HG03565 (cell line): Measurements from ENCODE around the gene PLD5.
"Not testable (repeated sequence)": the region's sequence is repeated elsewhere in the genome, so short reads cannot be mapped to it uniquely, and the experiment has no call there.

ENCODE experiments used
- ATAC-seq: cut with Tn5 transposase; IDR thresholded peaks from one replicate; pipeline ENCODE4 v1.9.1; 2021; ENCODE audit warnings: mild to moderate bottlenecking, moderate library complexity; ENCODE audit not compliant: unreplicated experiment

The PLD5 gene

DNA sequence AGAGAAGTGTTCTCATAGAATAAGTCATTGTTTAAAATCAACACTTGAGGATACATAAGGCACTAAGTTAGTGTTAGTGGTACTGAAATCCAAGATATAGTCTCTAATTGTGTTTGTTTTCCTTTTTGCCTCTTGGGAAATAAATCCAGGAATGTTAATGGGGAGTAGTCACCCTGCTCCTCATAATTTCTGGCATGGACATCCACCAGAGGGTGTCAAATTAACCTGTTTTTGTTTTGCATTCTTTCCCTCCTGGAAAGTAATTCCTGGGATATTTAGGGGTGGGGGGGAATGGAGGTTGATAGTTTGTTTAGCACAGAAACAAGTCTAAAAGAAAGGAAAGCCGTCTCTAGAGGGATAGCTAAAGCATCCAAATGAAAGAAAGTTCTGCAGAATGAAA, 437.8 kb downstream of the PLD5 start:
- ATAC-seq: no peak

DNA sequence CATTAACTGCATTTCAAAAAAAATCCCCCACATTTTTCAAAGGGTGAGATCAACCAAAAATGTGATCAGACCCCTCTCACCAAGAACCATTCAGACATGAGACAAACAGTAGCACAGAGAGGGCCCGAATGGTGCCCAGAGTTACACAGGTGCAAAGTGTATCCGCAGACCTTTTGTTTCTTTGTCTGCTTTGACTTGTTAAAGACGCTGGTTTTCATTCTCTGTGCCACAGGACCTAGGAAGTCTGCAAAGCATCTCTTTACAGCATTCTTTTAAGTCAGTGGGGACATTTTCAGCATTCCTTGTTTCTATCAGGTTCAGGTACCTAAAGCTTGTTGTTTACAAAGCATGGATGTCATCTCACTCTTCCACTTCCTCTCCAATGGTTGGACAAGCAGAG, 438.4 kb downstream of the PLD5 start:
- ATAC-seq: no peak

DNA sequence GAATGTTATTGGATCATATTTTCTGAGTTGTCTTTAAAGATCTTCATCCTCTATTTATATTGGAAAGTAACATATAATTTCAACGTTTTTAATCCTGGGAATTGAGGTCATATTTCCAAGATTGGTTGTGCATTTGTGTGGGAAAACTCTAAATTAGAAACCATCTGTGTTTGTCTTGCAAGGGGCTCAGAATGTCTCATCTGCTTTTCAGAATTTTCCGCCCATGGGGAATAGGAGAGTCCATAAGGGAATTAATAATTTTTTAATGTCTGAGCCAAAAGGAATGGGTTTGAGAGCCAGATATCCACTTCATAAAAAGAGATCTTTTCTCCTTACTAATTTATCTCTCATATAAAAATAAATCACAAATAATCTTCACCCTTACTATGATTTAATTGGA, 440.8 kb downstream of the PLD5 start:
- no peak for ATAC-seq

DNA sequence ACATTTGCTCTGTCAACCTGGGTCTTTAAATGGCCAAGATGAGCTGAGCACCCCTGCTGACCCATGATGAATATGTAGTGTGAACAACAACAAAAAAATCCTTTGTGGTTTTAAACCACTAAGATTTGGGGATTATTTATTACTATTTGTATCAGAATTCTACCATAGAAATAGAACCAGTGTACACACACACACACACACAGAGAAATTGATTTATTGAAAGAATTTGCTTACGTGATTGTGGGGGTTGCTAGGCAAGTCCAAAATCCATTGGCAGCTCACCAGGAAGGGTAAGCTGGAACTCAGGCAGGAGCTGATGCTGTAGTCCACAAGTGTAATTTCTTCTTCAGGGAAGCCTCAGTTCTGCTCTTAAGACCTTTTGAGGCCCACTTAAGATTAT, 443.1 kb downstream of the PLD5 start:
- no peak for ATAC-seq

DNA sequence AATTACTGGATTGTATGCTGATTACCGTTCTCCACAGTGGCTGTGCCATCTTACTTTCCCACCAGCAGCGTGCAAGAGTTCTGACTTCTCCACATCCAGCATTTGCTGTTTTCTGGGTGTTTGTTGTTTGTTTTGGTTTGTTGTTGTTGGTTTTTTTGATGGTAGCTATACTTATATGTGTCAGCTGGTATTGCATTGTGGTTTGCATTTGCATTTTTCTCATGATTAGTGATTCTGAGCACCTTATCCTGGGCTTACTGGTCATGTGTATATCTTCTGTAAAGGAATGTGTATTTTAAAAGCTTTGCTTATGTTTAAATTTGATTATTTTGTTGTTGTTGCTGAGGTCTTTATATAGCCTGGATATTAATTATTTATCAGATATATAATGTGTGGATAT, 458.7 kb downstream of the PLD5 start:
- ATAC-seq: no peak

DNA sequence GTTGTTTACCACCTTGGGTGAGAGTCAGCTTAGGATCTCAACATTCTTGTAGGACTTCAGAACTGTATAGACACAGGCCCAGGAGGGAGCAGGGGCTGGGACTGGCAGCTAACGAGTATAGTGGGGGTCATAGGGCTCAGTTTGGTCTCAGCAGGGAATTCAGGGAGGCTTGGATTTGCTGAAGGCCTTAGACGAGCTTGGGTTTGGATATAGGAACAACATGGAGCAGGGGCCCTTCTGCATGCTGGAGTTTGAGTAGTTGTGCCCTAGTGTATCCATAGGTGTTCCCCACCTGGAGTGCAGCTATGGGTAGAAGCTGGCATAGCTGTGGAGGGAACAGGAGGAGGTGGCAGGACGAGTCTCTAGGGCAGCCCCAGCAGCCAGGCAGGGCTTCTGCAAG, 462.2 kb downstream of the PLD5 start:
- no peak for ATAC-seq

DNA sequence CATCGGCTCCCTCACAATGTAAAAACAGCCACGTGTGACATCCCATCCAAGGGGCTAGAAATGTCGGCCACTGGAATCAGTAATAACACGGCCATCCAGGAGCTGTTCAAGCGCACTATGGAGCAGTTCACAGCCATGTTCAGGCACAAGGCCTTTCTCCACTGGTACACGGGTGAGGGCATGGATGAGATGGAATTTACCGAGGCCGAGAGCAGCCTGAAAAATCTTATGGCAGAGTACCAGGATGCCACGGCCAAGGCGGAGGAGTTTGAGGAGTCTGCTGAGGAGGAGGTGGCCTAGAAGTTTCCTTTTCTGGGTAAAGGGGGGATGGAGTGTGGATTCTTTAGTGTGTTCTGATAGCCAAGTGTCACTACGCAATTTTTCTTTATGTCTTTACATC, 464.5 kb downstream of the PLD5 start:
- no peak for ATAC-seq

DNA sequence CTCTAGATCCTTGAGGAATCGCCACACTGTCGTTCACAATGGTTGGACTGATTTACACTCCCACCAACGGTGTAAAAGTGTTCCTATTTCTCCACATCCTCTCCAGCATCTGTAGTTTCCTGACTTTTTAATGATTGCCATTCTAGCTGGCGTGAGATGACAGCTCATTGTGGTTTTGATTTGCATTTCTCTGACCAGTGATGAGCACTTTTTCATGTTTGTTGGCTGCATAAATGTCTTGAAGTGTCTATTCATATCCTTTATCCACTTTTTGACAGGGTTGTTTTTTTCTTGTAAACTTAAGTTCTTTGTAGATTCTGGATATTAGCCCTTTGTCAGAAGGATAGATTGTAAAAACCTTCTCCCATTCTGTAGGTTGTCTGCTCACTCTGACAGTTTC, 465.9 kb downstream of the PLD5 start:
- ATAC-seq: peak; percentile 70

DNA sequence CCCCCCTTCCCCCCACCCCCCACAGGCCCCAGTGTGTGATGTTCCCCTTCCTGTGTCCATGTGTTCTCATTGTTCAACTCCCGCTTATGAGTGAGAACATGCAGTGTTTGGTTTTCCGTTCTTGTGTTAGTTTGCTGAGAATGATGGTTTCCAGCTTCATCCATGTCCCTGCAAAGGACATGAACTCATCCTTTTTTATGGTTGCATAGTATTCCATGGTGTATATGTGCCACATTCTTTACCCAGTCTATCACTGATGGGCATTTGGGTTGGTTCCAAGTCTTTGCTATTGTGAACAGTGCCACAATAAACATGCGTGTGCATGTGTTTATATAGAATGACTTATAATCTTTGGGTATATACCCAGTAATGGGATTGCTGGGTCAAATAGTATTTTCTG, 466.3 kb downstream of the PLD5 start:
- ATAC-seq: not testable (repeated sequence)

DNA sequence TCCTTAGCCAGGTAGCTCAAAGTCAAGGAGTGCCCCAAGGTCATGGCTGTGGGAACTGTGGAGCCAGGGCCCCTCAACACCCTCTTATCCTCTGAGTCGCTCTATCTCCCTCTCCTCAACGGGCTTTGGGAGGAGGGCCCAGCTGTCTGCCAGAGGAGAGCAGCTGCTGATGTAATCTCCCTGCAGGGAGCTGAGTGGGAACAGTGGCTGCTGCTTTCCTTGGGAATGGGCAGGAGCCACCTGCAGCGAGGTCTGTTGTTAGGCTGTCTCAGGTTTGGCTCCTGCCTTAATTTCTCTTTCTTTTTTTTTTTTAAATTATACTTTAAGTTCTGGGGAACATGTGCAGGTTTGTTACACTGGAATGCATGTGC, 466.8 kb downstream of the PLD5 start:
- ATAC-seq: no peak

DNA sequence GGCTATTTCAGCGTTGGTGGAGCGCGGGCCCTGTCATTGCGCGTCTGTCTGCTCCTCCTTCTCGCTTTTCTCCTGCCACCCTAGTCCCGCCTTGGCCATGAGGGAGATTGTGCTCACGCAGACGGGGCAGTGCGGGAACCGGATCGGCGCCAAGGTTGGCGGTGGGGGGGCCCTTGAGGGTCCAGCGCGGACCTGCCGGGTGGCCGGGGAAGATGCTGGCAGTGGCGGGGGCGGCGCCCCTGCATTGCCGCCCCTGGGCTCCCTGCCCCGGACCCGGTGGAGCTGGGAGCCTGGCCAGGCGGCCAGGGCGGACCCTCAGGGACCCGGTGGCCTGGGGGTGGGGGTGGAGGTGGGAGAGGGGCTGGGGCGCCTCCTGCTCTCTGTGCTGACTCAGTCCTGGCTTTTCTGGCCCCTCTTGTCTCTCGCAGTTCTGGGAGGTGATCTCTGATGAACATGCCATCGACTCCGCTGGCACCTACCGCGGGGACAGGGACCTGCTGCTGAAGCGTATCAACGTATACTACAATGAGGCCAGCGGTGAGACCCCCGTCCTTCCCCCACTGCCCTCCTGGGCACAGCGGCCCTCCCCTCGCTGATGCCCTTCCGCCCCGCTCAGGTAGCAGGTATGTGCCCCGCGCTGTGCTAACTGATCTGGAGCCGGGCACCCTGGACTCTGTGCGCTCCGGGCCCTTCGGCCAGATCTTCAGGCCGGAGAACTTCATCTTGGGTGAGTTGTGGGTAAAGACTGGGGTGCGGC, 467.3 kb downstream of the PLD5 start:
- ATAC-seq: no peak

DNA sequence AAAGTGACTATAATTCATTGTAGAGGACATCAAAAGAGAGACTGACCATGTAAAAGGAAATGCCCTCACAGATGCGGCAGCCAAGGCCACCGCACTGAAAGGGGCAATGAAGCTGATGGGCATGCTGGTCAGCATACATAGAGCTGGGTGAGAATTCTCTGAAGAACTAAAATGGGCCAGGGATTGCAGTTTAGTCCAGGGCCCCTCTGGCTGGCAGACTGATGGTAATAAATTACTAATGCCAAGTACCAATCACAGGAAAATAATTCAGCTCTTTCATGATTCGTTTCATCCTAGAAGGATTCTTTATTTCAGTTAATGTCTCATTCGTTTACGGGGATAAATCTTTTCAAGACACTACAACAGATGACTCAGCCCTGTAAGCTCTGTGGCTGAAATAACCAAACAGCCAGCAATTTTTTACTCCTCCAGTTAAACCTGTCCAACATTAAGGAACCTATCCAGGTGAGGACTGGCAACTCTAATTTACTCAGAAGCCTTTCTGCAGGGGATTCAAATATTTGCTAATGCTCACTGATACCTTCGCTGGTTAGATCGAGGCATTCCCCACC, 468.7 kb downstream of the PLD5 start:
- no peak for ATAC-seq

DNA sequence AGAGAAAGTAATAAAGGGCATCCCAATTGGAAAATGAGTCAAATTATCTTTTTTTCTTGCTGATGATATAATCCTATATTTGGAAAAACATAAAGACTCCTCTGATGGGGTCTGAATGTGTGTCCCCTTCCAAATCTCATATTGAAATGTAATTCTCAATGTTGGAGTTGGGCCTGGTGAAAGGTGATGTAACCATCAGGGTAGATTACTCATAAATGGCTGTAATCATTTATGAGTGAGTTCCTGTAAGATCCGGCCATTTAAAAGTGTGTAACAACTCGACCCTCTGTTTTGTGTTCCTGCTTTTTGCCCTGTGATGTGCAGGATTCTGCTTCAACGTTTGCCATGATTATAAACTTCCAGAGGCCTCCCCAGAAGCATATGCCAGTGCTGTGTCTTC, 481.3 kb downstream of the PLD5 start:
- ATAC-seq: no peak

DNA sequence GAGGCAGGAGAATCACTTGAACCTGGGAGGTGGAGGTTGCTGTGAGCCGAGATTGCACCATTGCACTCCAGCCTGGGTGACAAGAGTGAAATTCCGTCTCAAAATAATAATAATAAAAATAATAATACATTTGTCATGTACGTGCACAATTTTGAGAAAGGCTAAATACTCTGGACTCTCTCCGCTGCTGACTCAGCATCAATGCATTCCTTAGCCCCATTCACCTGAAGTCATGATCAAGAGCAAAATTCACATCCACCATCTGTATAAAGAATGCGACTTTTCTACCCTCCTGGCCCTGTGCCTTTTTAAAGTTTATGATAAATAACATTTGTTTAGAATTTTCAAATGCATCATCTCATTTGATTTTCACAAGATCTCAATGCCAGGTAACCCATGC, 490.1 kb downstream of the PLD5 start:
- ATAC-seq: no peak

DNA sequence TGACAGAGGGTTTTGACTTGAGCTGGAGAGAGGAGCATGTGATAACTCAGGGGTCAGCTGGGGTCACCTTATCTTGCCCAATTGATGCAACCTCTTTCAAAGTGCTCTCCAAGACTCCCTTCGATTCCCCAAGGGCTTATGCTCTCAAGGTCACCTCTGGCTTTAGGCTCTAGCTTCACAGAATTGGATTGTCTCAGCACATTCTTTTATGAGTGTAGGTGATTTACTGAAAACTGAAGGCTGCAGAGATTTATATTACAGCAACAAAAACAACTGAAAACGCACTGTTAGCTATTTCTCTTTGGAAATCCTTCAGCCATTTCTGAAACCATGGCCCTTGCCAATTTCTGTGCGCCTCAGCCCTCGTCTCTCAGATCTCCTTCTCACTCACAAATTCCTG, 491.1 kb downstream of the PLD5 start:
- no peak for ATAC-seq
